Epidermal melanocyte (primary cell): Measurements from ENCODE around the gene DROSHA.

Source experiments
- DNase-seq: peaks from one replicate; pipeline ENCODE4 v3.0.0; 2011; ENCODE audit warnings: low spot score; ENCODE audit not compliant: insufficient read length

The DROSHA gene

GRCh38 chr5:31469466-31469865 lies 62.4 kb downstream of the DROSHA start:
- DNase-seq = no peak

- DNase-seq = no peak
Observed at GRCh38 chr5:31465291-31465690, 66.6 kb downstream of the DROSHA start.

GRCh38 chr5:31464081-31464480 lies 67.8 kb downstream of the DROSHA start:
- DNase-seq = no peak

GRCh38 chr5:31463351-31463750 lies 68.5 kb downstream of the DROSHA start:
- no peak for DNase-seq

GRCh38 chr5:31459594-31459993 lies 72.3 kb downstream of the DROSHA start:
- DNase-seq = no peak

- DNase-seq = no peak
Observed at GRCh38 chr5:31455172-31455571, 76.7 kb downstream of the DROSHA start.

GRCh38 chr5:31453522-31453921 lies 78.4 kb downstream of the DROSHA start:
- DNase-seq = no peak

- DNase-seq = no peak
Observed at GRCh38 chr5:31452314-31452713, 79.6 kb downstream of the DROSHA start.

GRCh38 chr5:31449962-31450361 lies 81.9 kb downstream of the DROSHA start:
- DNase-seq = no peak

- no peak for DNase-seq
Observed at GRCh38 chr5:31449174-31449573, 82.7 kb downstream of the DROSHA start.

- DNase-seq = no peak
Observed at GRCh38 chr5:31445041-31445600, 86.8 kb downstream of the DROSHA start.

- DNase-seq = no peak
Observed at GRCh38 chr5:31443572-31443971, 88.3 kb downstream of the DROSHA start.

GRCh38 chr5:31442058-31442745 lies 89.7 kb downstream of the DROSHA start:
- DNase-seq = no peak

GRCh38 chr5:31436851-31437250 lies 95.0 kb downstream of the DROSHA start:
- DNase-seq = no peak

- DNase-seq = no peak
Observed at GRCh38 chr5:31435730-31436129, 96.2 kb downstream of the DROSHA start.

- DNase-seq = no peak
Observed at GRCh38 chr5:31434898-31435297, 97.0 kb downstream of the DROSHA start.

GRCh38 chr5:31433229-31433628 lies 98.7 kb downstream of the DROSHA start:
- no peak for DNase-seq

- DNase-seq = no peak
Observed at GRCh38 chr5:31427724-31428309, 104.1 kb downstream of the DROSHA start.

GRCh38 chr5:31427013-31427723 lies 104.7 kb downstream of the DROSHA start:
- DNase-seq = no peak

GRCh38 chr5:31421806-31422586 lies 109.9 kb downstream of the DROSHA start:
- DNase-seq = no peak

GRCh38 chr5:31417512-31417911 lies 114.4 kb downstream of the DROSHA start:
- no peak for DNase-seq

GRCh38 chr5:31416547-31416946 lies 115.3 kb downstream of the DROSHA start:
- no peak for DNase-seq
